HG02623 (cell line): ENCODE data around the gene ACSM3.
"Not testable (repeated sequence)": the region's sequence is repeated elsewhere in the genome, so short reads cannot be mapped to it uniquely, and the experiment has no call there.

Source experiments
- ATAC-seq: cut with Tn5 transposase; IDR thresholded peaks from one replicate; pipeline ENCODE4 v1.9.1; 2021; ENCODE audit warnings: moderate library complexity; ENCODE audit not compliant: unreplicated experiment

The ACSM3 gene

DNA sequence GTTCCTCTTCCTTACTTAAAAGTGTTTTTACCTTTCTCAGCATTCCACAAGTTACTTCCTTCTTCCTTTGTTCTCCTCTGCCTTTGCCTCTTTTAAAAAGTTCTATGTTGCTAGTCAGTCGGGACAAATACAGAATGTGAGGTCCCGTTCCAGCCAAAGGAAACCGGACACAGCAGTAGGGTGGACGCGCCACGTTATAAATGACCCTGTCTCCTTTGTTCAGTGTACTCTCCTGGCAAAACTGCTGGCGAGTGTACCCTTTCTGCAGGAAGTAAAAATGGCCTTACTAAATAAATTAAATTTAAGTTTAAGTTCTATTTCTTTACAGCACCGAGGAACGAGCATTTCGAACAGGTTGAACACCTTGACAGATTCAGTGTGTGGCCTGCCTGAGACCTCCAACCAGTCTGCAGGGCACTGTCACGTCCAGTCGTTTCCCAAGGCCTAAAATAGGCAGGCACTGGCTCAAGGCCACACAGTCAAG, 41.9 kb downstream of the ACSM3 start:
- not testable (repeated sequence) for ATAC-seq

GRCh38 chr16:20806168-20807050, 42.6 kb downstream of the ACSM3 start, which contains the start of the genes ERI2 and REXO5:
Gene ERI2 (minus strand): TSS chr16:20806472. CDS start chr16:20806430, 42 bp downstream.
Gene REXO5 (plus strand): TSS chr16:20806527. CDS start chr16:20806954, 427 bp downstream.
- ATAC-seq: peak; percentile 81

GRCh38 chr16:20807862-20808261, 44.0 kb downstream of the ACSM3 start:
- ATAC-seq: no peak

GRCh38 chr16:20811889-20812439, 48.1 kb downstream of the ACSM3 start:
- ATAC-seq: no peak

- ATAC-seq: no peak
Measured at GRCh38 chr16:20812510-20812909, 48.7 kb downstream of the ACSM3 start.

DNA sequence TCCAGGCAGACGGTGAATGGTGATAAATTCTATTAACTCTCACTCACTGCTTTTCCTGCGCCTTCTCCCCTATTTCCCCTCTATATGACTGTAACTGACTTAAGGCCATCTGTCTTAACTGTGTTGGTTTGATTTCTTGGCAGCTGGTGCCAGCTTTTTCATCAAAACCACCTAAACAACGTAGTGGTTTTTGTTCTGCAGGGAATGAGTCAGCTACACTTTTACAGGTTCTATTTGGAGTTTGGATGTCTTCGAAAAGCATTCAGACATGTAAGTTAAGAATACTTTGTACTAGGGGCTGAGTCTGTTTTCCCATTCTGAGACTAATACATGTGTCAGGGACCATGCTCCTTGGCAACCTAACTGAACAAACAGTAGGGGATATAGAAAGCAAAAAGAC, 51.0 kb downstream of the ACSM3 start:
- no peak for ATAC-seq

DNA sequence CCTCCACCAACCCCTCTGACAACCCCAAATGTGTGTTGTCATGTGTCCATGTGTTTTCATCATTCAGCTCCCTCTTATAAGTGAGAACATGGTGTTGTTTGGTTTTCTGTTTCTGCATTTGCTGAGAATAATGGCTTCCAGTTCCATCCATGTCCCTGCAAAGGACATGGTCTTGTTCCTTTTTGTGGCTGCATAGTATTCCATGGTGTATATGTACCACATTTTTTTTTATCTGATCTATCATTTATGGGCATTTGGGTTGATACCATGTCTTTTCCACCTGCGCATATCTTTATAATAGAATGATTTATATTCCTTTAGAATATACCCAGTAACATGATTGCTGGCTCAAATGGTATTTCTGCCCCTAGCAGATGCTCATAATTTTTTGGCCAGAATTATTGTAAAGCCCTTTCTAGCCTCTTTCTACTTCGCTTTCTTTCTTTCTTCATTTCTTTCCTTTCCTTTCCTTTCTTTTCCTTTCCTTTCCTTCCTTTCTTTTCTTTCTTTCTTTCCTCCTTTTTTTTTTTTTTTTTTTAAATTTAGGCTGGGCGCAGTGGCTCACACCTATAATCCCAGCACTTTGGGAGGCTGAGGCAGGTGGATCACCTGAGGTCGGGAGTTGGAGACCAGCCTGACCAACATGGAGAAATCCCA, 55.2 kb downstream of the ACSM3 start:
- no peak for ATAC-seq

DNA sequence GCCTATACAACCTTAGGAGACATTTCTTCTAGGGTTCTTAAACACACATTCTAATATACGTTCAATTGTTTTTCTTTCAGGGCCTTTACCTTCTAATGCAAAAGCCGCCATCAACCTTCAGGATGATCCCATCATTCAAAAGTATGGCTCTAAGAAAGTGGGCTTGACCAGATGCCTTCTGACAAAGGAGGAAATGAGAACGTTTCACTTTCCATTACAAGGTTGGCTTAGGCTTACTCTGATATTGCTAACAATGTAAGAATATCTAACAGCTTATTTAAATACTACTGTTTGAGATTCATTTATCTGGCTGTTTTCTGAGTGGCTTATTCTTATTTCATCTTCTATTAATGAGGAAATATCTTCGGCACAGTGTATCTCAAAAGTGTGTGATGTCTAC, 57.9 kb downstream of the ACSM3 start:
- ATAC-seq: no peak

DNA sequence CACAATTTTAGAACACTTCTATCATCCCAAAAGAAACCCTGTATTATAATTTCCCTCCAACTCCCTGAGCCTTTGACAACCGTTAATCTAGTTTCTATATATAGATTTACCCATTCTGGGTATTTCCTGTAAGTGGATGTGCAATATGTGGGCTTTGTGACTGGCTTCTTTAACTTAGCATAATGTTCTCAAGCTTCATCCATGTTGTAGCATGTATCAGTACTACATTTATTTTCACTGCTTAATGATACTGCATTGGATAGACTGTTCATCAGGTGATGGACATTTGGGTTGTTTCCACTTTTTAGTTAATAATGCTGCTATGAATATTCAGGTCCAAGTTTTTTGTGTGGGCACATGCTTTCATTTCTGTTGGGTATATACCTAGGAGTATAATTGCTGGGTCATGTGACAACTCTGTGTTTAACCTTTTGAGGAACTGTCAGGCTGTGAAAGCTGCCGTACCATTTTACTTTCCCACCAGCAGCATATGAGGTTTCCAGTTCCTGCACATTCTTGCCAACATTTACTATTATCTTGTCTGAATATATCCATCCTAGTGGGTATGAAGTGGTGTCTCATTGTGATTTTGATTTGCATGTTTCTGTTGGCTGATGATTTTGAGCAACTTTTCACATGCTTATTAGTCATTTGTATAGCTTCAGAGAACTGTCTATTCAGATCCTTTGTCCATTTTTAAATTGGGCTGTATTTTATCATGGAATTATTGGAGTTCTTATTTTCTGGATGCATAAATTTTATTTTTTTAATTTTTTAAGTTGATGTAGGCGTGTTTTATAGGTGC, 58.9 kb downstream of the ACSM3 start:
- ATAC-seq: no peak

DNA sequence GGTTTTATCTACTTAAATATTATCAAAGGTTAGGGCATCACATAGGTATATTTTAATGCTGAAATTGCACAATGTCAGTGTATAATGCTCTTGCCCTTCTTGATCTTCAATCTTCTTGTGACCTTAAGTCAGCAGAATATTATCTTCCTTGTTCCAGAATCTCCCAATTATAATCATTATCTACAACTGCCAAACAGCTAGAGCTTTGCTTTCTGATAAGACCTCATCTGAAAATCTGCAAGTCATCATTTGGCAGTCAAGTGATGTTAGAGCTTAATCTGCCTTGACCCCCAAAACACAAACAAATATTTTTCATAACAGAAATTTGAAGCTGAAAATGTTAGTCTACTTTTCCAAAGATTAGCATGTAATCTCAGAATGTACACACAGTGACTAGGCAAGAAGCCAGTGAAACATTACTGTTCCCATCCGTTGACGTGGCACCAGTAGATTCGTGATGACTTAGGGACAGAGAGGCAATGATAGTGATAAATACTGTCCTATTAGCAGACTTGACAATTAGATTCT, 62.3 kb downstream of the ACSM3 start:
- no peak for ATAC-seq

- ATAC-seq: no peak
Measured at GRCh38 chr16:20829536-20829935, 65.7 kb downstream of the ACSM3 start.

DNA sequence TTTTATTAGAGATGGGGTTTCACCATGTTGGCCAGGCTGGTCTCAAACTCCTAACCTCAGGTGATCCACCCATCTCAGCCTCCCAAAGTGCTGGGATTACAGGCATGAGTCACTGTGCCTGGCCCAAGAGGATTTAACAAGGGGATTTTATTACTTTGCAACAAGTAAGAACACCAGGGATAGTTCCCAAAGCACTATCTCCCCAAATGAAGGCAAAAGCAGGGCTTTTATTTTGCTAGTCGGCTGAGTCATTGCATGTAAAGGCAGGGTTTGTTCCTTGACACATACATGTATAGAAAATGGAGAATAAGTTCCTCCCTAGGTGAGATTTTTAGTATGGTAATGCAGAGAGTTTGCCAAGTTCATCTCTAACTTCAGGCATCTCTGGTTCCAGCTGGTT, 66.6 kb downstream of the ACSM3 start:
- no peak for ATAC-seq

DNA sequence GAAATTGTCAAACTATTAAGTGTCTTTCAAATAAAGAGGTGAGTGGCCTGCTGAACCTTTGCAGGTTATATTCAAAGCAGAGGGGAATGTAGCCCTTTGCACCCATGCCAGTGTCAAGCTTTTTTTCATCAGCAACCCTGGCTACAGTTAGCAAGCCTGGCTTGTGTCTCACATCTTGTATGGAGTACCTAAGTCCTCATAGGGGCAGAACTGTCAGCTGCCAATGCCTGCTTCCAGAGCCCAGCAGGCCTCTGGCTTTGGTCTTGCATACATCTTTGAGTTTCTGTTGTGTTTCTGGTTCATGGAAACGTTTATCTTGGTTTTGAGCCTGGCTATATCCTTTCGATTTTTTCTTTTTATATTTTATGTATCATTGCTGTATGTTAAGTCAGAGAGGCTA, 69.3 kb downstream of the ACSM3 start:
- no peak for ATAC-seq

GRCh38 chr16:20838240-20838639, 74.4 kb downstream of the ACSM3 start:
- ATAC-seq: no peak

GRCh38 chr16:20839504-20839903, 75.7 kb downstream of the ACSM3 start:
- ATAC-seq: no peak

GRCh38 chr16:20844054-20844453, 80.2 kb downstream of the ACSM3 start:
- ATAC-seq: no peak

DNA sequence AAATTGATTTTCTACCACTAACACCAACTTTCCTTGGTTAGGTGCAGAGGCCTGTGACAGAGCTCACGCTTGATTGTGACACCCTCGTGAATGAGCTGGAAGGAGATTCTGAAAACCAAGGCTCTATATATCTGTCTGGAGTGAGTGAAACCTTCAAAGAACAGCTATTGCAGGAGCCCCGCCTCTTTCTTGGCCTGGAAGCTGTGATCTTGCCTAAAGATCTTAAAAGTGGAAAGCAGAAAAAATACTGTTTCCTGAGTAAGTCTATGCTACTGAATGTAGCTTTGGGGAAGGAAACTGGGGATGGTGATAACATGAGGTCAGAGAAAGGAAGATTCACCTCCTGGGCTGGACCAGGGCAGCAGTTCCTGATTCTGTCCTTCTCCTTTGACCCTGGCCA, 80.8 kb downstream of the ACSM3 start:
- no peak for ATAC-seq

- no peak for ATAC-seq
Measured at GRCh38 chr16:20846030-20846429, 82.2 kb downstream of the ACSM3 start.

GRCh38 chr16:20846551-20846950, 82.7 kb downstream of the ACSM3 start:
- ATAC-seq: no peak
